Chondrocyte (in vitro differentiated cells): ENCODE data around the gene PPP1R9A. TPM values are rescaled to one million over a fixed set of nuclear protein-coding genes. Genes with fewer than 3 reads are reported as not detected.

Experiments used
- DNase-seq: peaks from one replicate; pipeline ENCODE4 v3.0.0; 2021; ENCODE audit warnings: mixed read lengths, low spot score
- H3K27ac Mint-ChIP-seq: one replicate; pipeline ENCODE4 v1.8.0; 2021; ENCODE audit warnings: mild to moderate bottlenecking, moderate library complexity, mixed read lengths; ENCODE audit not compliant: unreplicated experiment
- H3K27me3 Mint-ChIP-seq: 2 replicates; pipeline ENCODE4 v1.8.0; 2021; ENCODE audit warnings: low read depth, mixed read lengths
- H3K36me3 Mint-ChIP-seq: 2 replicates; pipeline ENCODE4 v1.8.0; 2021; ENCODE audit warnings: low read depth, mixed read lengths
- H3K4me1 Mint-ChIP-seq: 2 replicates; pipeline ENCODE4 v1.8.0; 2021; ENCODE audit warnings: low read depth, mild to moderate bottlenecking, mixed read lengths
- H3K4me3 Mint-ChIP-seq: one replicate; pipeline ENCODE4 v1.8.0; 2021; ENCODE audit warnings: mild to moderate bottlenecking, moderate library complexity, mixed read lengths; ENCODE audit not compliant: unreplicated experiment
- H3K9me3 Mint-ChIP-seq: 2 replicates; pipeline ENCODE4 v1.8.0; 2021; ENCODE audit warnings: low read depth, mixed read lengths
- total RNA-seq: library from RNA; stranded (reverse); gene quantifications from 3 replicates; pipeline ENCODE4 v1.2.1, GENCODE V29; 2021
- TF ChIP-seq, protein P1 (sequence below): fragments of 200-600 bp; sonication (generic); IDR thresholded peaks from 2 replicates; pipeline ENCODE4 v1.5.0; 2021; ENCODE audit warnings: antibody characterized with exemption, mild to moderate bottlenecking, moderate library complexity

Gene PPP1R9A
- total RNA-seq, 1 donor from 2014 or later, result 4.1 TPM

DNA sequence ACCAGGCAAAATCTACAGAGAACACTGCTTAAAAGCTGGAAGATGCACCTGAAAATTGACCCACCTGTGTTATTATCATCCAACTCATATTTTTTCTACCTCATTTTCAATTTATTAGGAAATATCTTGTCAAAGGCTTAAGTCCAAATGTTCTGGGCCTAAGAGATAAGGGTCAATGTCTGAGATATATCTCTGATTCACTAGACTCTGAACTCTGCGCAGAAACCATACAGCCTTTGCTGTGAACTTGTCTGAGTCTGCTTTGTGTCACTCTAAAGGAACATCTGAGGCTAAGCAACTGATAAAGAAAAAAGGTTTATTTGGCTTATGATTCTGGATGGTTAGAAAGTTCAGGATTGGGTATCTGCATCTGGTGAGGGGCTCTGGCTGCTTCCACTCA lies 413.3 kb downstream of the PPP1R9A start:
- Mint-ChIP-seq H3K4me3 (no peak overlapping the region), H3K27me3 (peaks cover 8% of the 10 kb centered on the region), H3K9me3 (no peaks in the 10 kb centered on the region), H3K4me1 (no peaks in the 10 kb centered on the region), H3K27ac (no peak overlapping the region), H3K36me3 (no peaks in the 10 kb centered on the region)
- no peak for DNase-seq
- TF ChIP-seq, protein P1, sequence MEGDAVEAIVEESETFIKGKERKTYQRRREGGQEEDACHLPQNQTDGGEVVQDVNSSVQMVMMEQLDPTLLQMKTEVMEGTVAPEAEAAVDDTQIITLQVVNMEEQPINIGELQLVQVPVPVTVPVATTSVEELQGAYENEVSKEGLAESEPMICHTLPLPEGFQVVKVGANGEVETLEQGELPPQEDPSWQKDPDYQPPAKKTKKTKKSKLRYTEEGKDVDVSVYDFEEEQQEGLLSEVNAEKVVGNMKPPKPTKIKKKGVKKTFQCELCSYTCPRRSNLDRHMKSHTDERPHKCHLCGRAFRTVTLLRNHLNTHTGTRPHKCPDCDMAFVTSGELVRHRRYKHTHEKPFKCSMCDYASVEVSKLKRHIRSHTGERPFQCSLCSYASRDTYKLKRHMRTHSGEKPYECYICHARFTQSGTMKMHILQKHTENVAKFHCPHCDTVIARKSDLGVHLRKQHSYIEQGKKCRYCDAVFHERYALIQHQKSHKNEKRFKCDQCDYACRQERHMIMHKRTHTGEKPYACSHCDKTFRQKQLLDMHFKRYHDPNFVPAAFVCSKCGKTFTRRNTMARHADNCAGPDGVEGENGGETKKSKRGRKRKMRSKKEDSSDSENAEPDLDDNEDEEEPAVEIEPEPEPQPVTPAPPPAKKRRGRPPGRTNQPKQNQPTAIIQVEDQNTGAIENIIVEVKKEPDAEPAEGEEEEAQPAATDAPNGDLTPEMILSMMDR, result no peak

DNA sequence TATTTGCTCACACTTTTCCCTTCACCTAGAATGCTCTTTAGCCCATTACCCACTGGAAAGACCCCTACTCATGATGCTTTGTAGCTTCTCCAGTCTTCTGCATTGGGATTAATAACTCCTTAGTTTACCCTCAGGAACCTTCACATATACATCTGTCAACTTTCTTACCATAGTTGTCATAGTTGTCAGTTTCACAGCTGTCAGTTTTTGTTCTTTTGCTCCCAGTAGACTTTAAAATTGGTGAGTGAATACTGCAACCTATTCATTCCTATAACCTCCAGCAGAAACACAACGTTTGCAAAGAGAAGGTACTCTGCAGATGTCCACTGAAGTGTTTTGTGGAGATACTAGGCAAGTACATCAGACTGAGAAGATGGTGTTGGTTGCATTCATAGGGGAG lies 414.3 kb downstream of the PPP1R9A start:
- Mint-ChIP-seq H3K4me1 (no peaks in the 10 kb centered on the region), H3K36me3 (no peaks in the 10 kb centered on the region), H3K9me3 (peaks cover 3% of the 10 kb centered on the region), H3K27me3 (peaks cover 13% of the 10 kb centered on the region), H3K27ac (no peak overlapping the region), H3K4me3 (no peak overlapping the region)
- TF ChIP-seq, protein P1, result no peak
- DNase-seq, result no peak

DNA sequence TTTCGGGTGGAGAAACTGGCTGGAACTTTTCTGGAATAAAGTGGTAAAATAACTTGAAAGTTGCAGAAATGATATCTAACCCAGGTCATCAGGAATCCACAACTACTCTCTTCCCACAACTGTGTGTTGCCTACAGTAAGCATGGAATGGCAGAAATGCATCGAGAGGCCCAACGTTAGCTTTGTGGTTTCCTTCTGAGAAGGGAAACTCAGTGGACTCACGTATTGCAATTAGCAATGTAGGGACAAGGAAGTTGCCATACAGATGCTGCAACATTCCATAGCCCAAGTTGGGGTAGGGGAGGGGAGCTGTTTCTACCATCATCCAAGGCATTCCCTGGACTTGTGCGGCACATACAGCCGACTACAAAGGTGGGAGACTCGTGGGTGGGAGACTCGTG lies 415.0 kb downstream of the PPP1R9A start:
- Mint-ChIP-seq H3K4me1 (no peaks in the 10 kb centered on the region), H3K27me3 (peaks cover 13% of the 10 kb centered on the region), H3K36me3 (no peaks in the 10 kb centered on the region), H3K4me3 (no peak overlapping the region), H3K9me3 (peaks cover 3% of the 10 kb centered on the region), H3K27ac (no peak overlapping the region)
- no peak for DNase-seq
- TF ChIP-seq, protein P1, result no peak

DNA sequence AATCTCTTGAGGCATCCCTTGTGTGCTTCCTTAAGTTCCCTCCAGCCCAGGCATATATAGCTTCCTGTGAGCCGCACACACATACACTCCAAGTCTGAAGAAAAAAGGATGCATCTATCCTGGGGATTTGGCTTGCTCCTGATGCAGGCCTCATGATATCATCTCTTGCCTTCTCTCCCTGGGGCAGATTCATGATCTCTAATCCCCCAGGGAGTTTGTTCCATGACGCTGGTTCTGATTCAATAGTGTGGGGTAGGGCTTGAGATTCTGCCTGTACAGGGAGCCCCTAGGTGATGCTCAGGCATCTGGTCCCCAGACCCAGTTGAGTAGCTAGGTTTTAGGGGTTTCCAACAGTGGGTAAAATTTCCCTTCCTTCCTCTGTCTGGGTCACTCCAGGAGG lies 415.5 kb downstream of the PPP1R9A start:
- Mint-ChIP-seq H3K4me1 (no peaks in the 10 kb centered on the region), H3K27me3 (peaks cover 13% of the 10 kb centered on the region), H3K27ac (no peak overlapping the region), H3K4me3 (no peak overlapping the region), H3K36me3 (no peaks in the 10 kb centered on the region), H3K9me3 (peaks cover 3% of the 10 kb centered on the region)
- TF ChIP-seq, protein P1, result no peak
- DNase-seq, result no peak

DNA sequence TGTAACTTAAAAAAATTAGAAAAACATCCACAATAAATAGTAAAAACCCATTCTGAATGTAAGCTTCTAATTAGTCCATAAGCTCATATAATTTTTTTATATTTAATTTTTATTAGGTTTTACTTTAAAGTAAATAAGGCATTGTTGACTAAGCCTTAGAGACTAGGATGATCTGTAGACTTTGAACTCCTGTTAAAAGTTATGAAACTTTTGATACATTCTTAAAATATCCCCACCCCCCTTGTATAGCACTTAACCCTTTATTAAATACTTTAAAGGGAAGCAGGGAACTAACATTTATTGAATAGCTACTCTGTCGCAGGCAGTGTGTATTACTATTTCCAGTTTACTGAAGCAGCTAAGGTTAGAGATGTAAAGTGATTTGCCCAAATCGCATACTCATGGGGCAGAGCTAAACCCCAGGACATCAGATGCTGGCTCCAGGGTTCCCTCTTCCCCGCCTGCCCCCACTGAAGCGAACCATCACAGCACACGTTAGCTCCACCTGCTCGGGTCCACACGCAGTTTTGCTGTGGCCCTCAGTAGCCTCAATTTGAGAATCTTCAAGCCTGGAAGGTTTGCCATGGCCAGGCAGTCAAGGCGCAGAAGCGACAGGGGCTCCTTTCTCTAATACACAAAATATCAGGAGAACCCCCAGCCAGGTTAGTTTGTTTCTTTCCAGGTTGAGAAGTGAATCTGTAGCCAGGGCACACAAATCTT lies 416.2 kb downstream of the PPP1R9A start:
- DNase-seq, result no peak
- no peaks in the 10 kb centered on the region for H3K36me3 Mint-ChIP-seq
- no peak overlapping the region for H3K27ac Mint-ChIP-seq
- no peaks in the 10 kb centered on the region for H3K4me1 Mint-ChIP-seq
- H3K9me3 Mint-ChIP-seq, result peaks cover 3% of the 10 kb centered on the region
- H3K27me3 Mint-ChIP-seq, result peaks cover 13% of the 10 kb centered on the region
- no peak overlapping the region for H3K4me3 Mint-ChIP-seq
- TF ChIP-seq, protein P1, result no peak
